ENCODE results near the gene CIPC. TPM values are rescaled to one million over a fixed set of nuclear protein-coding genes. Genes with fewer than 3 reads are reported as not detected.

Gene CIPC
- total and polyA plus RNA-seq, 9 of the 15 experiments (the other 6 are each of a cell fraction or from before 2014, with no cell fraction given), result 5.0 to 16.9 (median 10.7) TPM

DNA sequence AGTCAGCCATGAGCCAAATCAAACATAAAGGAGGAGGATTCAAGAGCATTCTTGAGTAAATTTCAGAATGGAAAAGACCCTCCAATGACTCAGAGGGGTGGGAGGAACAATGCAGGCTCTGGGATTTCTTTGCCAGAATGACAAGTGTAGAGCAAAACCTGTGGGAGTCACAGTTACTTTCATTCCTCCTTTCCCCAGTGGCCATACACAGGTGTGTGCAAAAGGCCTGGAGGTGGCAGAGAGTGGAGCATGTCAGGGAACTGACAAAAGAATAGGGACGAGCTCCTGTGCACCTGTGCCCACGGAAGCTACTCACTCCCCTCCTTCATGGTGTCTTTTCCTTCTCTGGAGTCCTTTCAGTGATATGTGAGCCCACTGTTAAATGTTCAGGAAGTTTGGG is 9.4 kb upstream of the CIPC start:
- WGBS (ENCODE audit: insufficient coverage, low coverage, missing lambda C conversion rate), result 0% methylated on average over 2 of the region's 2 CpGs
- in situ Hi-C loops (cut with MboI), result no loop called here
- Histone ChIP-seq H3K27ac (ENCODE audit: extremely low read depth, low read depth, low read length) (no peak overlapping the region), H3K9me3 (replicated peaks; ENCODE audit: control insufficient read depth, insufficient read depth, low read depth, low read length) (0 out of 2 replicates have a peak, but pooled peaks cover 5% of the 10 kb centered on the region), H3K36me3 (ENCODE audit: control insufficient read depth, insufficient read depth, low read length) (no peaks in the 10 kb centered on the region), H3K4me1 (replicated peaks in 1 of 2; ENCODE audit: control insufficient read depth in 2 of 2, insufficient read depth in 2 of 2, low read length in 2 of 2) (no peaks in the 10 kb centered on the region), H3K4me2 (ENCODE audit: insufficient read depth, low read length) (no peak overlapping the region), H3K27me3 (ENCODE audit: control insufficient read depth in 2 of 2, insufficient read depth in 2 of 2, low read length in 2 of 2) (peaks cover 7 to 10% of the 10 kb centered on the region in 2 experiments; a peak in 2 of 5 replicates), H3K4me3 (no peak overlapping the region), H4K20me1 (replicated peaks; ENCODE audit: control insufficient read depth, insufficient read depth, low read length) (no peaks in the 10 kb centered on the region), H2AFZ (ENCODE audit: low read depth, low read length) (no peak overlapping the region), H3K9ac (ENCODE audit: insufficient read depth in 1 of 2, low read depth in 2 of 2, low read length in 2 of 2) (no peak overlapping the region), H3K79me2 (ENCODE audit: control insufficient read depth, insufficient read depth, low read length) (no peaks in the 10 kb centered on the region), H3K9me1 (ENCODE audit: control insufficient read depth, insufficient read depth, low read length) (no peaks in the 10 kb centered on the region)
- ChIA-PET POLR2A (no interaction called here), CTCF (ENCODE audit: low intra/inter-chr PET ratio) (no interaction called here)
- no TSS peak for BruUV-seq (replicated peaks)
- DNase-seq (ENCODE audit: extremely low read depth in 1 of 4, low spot score in 3 of 4) (no peak), ATAC-seq (no peak), FAIRE-seq (no peak)
- intact Hi-C loops (cut with micrococcal nuclease), result no loop called here
- TF ChIP-seq KLF1 (tag; IDR thresholded peaks at IDR 0.05) (no peak), PHF21A (IDR thresholded peaks at IDR 0.05; ENCODE audit: borderline replicate concordance, low read depth) (no peak), ZNF583 (CRISPR knock-in tag; IDR thresholded peaks at IDR 0.05) (no peak)
- TF ChIP-seq, protein P1, sequence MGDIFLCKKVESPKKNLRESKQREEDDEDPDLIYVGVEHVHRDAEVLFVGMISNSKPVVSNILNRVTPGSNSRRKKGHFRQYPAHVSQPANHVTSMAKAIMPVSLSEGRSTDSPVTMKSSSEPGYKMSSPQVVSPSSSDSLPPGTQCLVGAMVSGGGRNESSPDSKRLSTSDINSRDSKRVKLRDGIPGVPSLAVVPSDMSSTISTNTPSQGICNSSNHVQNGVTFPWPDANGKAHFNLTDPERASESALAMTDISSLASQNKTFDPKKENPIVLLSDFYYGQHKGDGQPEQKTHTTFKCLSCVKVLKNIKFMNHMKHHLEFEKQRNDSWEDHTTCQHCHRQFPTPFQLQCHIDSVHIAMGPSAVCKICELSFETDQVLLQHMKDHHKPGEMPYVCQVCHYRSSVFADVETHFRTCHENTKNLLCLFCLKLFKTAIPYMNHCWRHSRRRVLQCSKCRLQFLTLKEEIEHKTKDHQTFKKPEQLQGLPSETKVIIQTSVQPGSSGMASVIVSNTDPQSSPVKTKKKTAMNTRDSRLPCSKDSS (IDR thresholded peaks at IDR 0.05; ENCODE audit: low read depth, partially characterized antibody), result no peak
- TF ChIP-seq, protein P2, sequence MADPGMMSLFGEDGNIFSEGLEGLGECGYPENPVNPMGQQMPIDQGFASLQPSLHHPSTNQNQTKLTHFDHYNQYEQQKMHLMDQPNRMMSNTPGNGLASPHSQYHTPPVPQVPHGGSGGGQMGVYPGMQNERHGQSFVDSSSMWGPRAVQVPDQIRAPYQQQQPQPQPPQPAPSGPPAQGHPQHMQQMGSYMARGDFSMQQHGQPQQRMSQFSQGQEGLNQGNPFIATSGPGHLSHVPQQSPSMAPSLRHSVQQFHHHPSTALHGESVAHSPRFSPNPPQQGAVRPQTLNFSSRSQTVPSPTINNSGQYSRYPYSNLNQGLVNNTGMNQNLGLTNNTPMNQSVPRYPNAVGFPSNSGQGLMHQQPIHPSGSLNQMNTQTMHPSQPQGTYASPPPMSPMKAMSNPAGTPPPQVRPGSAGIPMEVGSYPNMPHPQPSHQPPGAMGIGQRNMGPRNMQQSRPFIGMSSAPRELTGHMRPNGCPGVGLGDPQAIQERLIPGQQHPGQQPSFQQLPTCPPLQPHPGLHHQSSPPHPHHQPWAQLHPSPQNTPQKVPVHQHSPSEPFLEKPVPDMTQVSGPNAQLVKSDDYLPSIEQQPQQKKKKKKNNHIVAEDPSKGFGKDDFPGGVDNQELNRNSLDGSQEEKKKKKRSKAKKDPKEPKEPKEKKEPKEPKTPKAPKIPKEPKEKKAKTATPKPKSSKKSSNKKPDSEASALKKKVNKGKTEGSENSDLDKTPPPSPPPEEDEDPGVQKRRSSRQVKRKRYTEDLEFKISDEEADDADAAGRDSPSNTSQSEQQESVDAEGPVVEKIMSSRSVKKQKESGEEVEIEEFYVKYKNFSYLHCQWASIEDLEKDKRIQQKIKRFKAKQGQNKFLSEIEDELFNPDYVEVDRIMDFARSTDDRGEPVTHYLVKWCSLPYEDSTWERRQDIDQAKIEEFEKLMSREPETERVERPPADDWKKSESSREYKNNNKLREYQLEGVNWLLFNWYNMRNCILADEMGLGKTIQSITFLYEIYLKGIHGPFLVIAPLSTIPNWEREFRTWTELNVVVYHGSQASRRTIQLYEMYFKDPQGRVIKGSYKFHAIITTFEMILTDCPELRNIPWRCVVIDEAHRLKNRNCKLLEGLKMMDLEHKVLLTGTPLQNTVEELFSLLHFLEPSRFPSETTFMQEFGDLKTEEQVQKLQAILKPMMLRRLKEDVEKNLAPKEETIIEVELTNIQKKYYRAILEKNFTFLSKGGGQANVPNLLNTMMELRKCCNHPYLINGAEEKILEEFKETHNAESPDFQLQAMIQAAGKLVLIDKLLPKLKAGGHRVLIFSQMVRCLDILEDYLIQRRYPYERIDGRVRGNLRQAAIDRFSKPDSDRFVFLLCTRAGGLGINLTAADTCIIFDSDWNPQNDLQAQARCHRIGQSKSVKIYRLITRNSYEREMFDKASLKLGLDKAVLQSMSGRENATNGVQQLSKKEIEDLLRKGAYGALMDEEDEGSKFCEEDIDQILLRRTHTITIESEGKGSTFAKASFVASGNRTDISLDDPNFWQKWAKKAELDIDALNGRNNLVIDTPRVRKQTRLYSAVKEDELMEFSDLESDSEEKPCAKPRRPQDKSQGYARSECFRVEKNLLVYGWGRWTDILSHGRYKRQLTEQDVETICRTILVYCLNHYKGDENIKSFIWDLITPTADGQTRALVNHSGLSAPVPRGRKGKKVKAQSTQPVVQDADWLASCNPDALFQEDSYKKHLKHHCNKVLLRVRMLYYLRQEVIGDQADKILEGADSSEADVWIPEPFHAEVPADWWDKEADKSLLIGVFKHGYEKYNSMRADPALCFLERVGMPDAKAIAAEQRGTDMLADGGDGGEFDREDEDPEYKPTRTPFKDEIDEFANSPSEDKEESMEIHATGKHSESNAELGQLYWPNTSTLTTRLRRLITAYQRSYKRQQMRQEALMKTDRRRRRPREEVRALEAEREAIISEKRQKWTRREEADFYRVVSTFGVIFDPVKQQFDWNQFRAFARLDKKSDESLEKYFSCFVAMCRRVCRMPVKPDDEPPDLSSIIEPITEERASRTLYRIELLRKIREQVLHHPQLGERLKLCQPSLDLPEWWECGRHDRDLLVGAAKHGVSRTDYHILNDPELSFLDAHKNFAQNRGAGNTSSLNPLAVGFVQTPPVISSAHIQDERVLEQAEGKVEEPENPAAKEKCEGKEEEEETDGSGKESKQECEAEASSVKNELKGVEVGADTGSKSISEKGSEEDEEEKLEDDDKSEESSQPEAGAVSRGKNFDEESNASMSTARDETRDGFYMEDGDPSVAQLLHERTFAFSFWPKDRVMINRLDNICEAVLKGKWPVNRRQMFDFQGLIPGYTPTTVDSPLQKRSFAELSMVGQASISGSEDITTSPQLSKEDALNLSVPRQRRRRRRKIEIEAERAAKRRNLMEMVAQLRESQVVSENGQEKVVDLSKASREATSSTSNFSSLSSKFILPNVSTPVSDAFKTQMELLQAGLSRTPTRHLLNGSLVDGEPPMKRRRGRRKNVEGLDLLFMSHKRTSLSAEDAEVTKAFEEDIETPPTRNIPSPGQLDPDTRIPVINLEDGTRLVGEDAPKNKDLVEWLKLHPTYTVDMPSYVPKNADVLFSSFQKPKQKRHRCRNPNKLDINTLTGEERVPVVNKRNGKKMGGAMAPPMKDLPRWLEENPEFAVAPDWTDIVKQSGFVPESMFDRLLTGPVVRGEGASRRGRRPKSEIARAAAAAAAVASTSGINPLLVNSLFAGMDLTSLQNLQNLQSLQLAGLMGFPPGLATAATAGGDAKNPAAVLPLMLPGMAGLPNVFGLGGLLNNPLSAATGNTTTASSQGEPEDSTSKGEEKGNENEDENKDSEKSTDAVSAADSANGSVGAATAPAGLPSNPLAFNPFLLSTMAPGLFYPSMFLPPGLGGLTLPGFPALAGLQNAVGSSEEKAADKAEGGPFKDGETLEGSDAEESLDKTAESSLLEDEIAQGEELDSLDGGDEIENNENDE (IDR thresholded peaks at IDR 0.05; ENCODE audit: low read depth, low read length), result no peak
- TF ChIP-seq, protein P3, sequence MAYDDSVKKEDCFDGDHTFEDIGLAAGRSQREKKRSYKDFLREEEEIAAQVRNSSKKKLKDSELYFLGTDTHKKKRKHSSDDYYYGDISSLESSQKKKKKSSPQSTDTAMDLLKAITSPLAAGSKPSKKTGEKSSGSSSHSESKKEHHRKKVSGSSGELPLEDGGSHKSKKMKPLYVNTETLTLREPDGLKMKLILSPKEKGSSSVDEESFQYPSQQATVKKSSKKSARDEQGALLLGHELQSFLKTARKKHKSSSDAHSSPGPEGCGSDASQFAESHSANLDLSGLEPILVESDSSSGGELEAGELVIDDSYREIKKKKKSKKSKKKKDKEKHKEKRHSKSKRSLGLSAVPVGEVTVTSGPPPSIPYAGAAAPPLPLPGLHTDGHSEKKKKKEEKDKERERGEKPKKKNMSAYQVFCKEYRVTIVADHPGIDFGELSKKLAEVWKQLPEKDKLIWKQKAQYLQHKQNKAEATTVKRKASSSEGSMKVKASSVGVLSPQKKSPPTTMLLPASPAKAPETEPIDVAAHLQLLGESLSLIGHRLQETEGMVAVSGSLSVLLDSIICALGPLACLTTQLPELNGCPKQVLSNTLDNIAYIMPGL (CRISPR knock-in tag; IDR thresholded peaks at IDR 0.05), result no peak
- TF ChIP-seq, protein P4, sequence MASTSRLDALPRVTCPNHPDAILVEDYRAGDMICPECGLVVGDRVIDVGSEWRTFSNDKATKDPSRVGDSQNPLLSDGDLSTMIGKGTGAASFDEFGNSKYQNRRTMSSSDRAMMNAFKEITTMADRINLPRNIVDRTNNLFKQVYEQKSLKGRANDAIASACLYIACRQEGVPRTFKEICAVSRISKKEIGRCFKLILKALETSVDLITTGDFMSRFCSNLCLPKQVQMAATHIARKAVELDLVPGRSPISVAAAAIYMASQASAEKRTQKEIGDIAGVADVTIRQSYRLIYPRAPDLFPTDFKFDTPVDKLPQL (IDR thresholded peaks at IDR 0.05; ENCODE audit: extremely low read depth, insufficient read length), result no peak
